Naive thymus-derived CD8-positive, alpha-beta T cell (primary cell): Measurements from ENCODE around the gene CCNQ. TPM values are rescaled to one million over a fixed set of nuclear protein-coding genes. Genes with fewer than 3 reads are reported as not detected.

Experiments
- ATAC-seq, 2 donors: fragments of 150-1000 bp; cut with Tn5 transposase in 1 of 2; sonication (Bioruptor Pico), chemical (Tn5 transposase) in 1 of 2; 1 replicate in 1 of 2; 2 replicates in 1 of 2; pipeline ENCODE4 v1.10.0; 2021; ENCODE audit warnings: mild to moderate bottlenecking in 2 of 2, moderate library complexity in 2 of 2
- POLR2A ChIA-PET: fragments of 350-600 bp; sonication (Branson Sonifier 250); formaldehyde crosslinking; loops from one replicate; lab custom pipeline; 2021; ENCODE audit warnings: antibody characterized with exemption; lab: Charles Lee
- DNase-seq, 10 donors: peaks; one replicate each; pipeline versions ENCODE4 v3.0.0 to v3.0.0-alpha.2; 2020 to 2022
- H3K27ac Mint-ChIP-seq, 10 donors: one replicate each; pipeline ENCODE4 v1.8.0; 2020 to 2022; ENCODE audit warnings: mild to moderate bottlenecking in 10 of 10, mixed read lengths in 10 of 10, moderate library complexity in 4 of 10, inconsistent platforms in 1 of 10
- H3K27me3 Mint-ChIP-seq, 5 donors: one replicate each; pipeline ENCODE4 v1.8.0; 2021 to 2022; ENCODE audit warnings: mixed read lengths in 5 of 5
- H3K36me3 Mint-ChIP-seq, 3 donors: one replicate each; pipeline ENCODE4 v1.8.0; 2020 to 2022; ENCODE audit warnings: mixed read lengths in 3 of 3, mild to moderate bottlenecking in 2 of 3, inconsistent platforms in 1 of 3
- H3K4me1 Mint-ChIP-seq, 4 donors: one replicate each; pipeline ENCODE4 v1.8.0; 2021 to 2022; ENCODE audit warnings: mixed read lengths in 4 of 4
- H3K4me3 Mint-ChIP-seq, 10 donors: one replicate each; pipeline ENCODE4 v1.8.0; 2020 to 2022; ENCODE audit warnings: mild to moderate bottlenecking in 10 of 10, mixed read lengths in 10 of 10, moderate library complexity in 6 of 10, inconsistent platforms in 1 of 10
- H3K9me3 Mint-ChIP-seq, 9 donors: one replicate each; pipeline ENCODE4 v1.8.0; 2020 to 2022; ENCODE audit warnings: mixed read lengths in 9 of 9, mild to moderate bottlenecking in 3 of 9, inconsistent platforms in 1 of 9, moderate library complexity in 1 of 9
- polyA plus RNA-seq, 3 donors: library from polyadenylated mRNA; unstranded; fragments of 300-500 nt; fragmentation: Illumina TruSeq; gene quantifications; one replicate each; pipeline ENCODE4 v1.2.3, GENCODE V29; 2021
- total RNA-seq, 8 experiments: library from RNA in 2 of 8; stranded (reverse) in 2 of 8; gene quantifications; one replicate each; pipeline ENCODE4 v1.2.3 and lab custom pipeline; 2021 to 2026

CCNQ gene
- total and polyA plus RNA-seq, 5 experiments from 2014 or later: 25.3 to 37.6 (median 28.7) TPM

- Mint-ChIP-seq H3K36me3 (peaks cover 0 to 6% (median 0%) of the 10 kb centered on the region in 3 donors), H3K27ac (peak overlapping the region in 1 of 10 donors; percentile 80), H3K9me3 (peaks cover 0 to 14% (median 5%) of the 10 kb centered on the region in 9 donors), H3K4me1 (no peaks in the 10 kb centered on the region), H3K27me3 (peaks cover 0 to 10% (median 3%) of the 10 kb centered on the region in 5 donors), H3K4me3 (no peak overlapping the region)
- no peak for DNase-seq
- POLR2A ChIA-PET: no interaction called here
- ATAC-seq: no peak
Observed at GRCh38 chrX:153634832-153635231, 35.9 kb upstream of the CCNQ start.

- peaks cover 0 to 15% (median 5%) of the 10 kb centered on the region in 9 donors for H3K9me3 Mint-ChIP-seq
- no peaks in the 10 kb centered on the region for H3K4me1 Mint-ChIP-seq
- H3K4me3 Mint-ChIP-seq: no peak overlapping the region
- H3K27ac Mint-ChIP-seq: no peak overlapping the region
- peaks cover 0 to 10% (median 2%) of the 10 kb centered on the region in 5 donors for H3K27me3 Mint-ChIP-seq
- H3K36me3 Mint-ChIP-seq: peaks cover 0 to 6% (median 0%) of the 10 kb centered on the region in 3 donors
- DNase-seq (no peak), ATAC-seq (no peak)
- POLR2A ChIA-PET: no interaction called here
Observed at GRCh38 chrX:153634236-153634635, 35.3 kb upstream of the CCNQ start.

GRCh38 chrX:153633607-153634180, 34.8 kb upstream of the CCNQ start:
- Mint-ChIP-seq H3K36me3 (peaks cover 0 to 6% (median 0%) of the 10 kb centered on the region in 3 donors), H3K4me1 (no peaks in the 10 kb centered on the region), H3K4me3 (no peak overlapping the region), H3K27ac (no peak overlapping the region), H3K9me3 (peaks cover 0 to 15% (median 5%) of the 10 kb centered on the region in 9 donors), H3K27me3 (peaks cover 0 to 10% (median 2%) of the 10 kb centered on the region in 5 donors)
- ATAC-seq (no peak), DNase-seq (no peak)
- POLR2A ChIA-PET: interaction anchor here (0.6 kb wide), 1 partner anchor 10 kb away, joined by 3 read pairs; no protein-coding TSS in a partner anchor

- H3K4me1 Mint-ChIP-seq: no peaks in the 10 kb centered on the region
- H3K27me3 Mint-ChIP-seq: peaks cover 0 to 10% (median 2%) of the 10 kb centered on the region in 5 donors
- H3K9me3 Mint-ChIP-seq: peaks cover 0 to 15% (median 5%) of the 10 kb centered on the region in 9 donors
- H3K36me3 Mint-ChIP-seq: peaks cover 0 to 6% (median 0%) of the 10 kb centered on the region in 3 donors
- POLR2A ChIA-PET: interaction anchor here (0.6 kb wide), 1 partner anchor 10 kb away, joined by 3 read pairs; no protein-coding TSS in a partner anchor
- H3K27ac Mint-ChIP-seq: no peak overlapping the region
- ATAC-seq (no peak), DNase-seq (no peak)
- H3K4me3 Mint-ChIP-seq: no peak overlapping the region
Observed at GRCh38 chrX:153633048-153633447, 34.1 kb upstream of the CCNQ start.

GRCh38 chrX:153632595-153632946, 33.6 kb upstream of the CCNQ start:
- no peak overlapping the region for H3K27ac Mint-ChIP-seq
- H3K9me3 Mint-ChIP-seq: peaks cover 0 to 15% (median 5%) of the 10 kb centered on the region in 9 donors
- DNase-seq (no peak), ATAC-seq (no peak)
- H3K27me3 Mint-ChIP-seq: peaks cover 0 to 10% (median 2%) of the 10 kb centered on the region in 5 donors
- peaks cover 0 to 6% (median 0%) of the 10 kb centered on the region in 3 donors for H3K36me3 Mint-ChIP-seq
- H3K4me3 Mint-ChIP-seq: no peak overlapping the region
- no peaks in the 10 kb centered on the region for H3K4me1 Mint-ChIP-seq
- POLR2A ChIA-PET: no interaction called here

GRCh38 chrX:153631907-153632594, 33.1 kb upstream of the CCNQ start:
- Mint-ChIP-seq H3K4me1 (no peaks in the 10 kb centered on the region), H3K27me3 (peaks cover 0 to 10% (median 2%) of the 10 kb centered on the region in 5 donors), H3K27ac (no peak overlapping the region), H3K9me3 (peaks cover 0 to 15% (median 5%) of the 10 kb centered on the region in 9 donors), H3K4me3 (no peak overlapping the region), H3K36me3 (peaks cover 0 to 6% (median 0%) of the 10 kb centered on the region in 3 donors)
- no peak for ATAC-seq
- POLR2A ChIA-PET: no interaction called here
- DNase-seq: no peak

GRCh38 chrX:153631346-153631745, 32.4 kb upstream of the CCNQ start:
- ATAC-seq (no peak), DNase-seq (no peak)
- POLR2A ChIA-PET: no interaction called here
- Mint-ChIP-seq H3K27ac (no peak overlapping the region), H3K4me3 (no peak overlapping the region), H3K4me1 (no peaks in the 10 kb centered on the region), H3K9me3 (peaks cover 0 to 15% (median 5%) of the 10 kb centered on the region in 9 donors), H3K36me3 (peaks cover 0 to 6% (median 0%) of the 10 kb centered on the region in 3 donors), H3K27me3 (peaks cover 0 to 10% (median 2%) of the 10 kb centered on the region in 5 donors)

- Mint-ChIP-seq H3K4me1 (no peaks in the 10 kb centered on the region), H3K36me3 (peaks cover 0 to 6% (median 0%) of the 10 kb centered on the region in 3 donors), H3K27ac (no peak overlapping the region), H3K9me3 (peaks cover 0 to 15% (median 5%) of the 10 kb centered on the region in 9 donors), H3K4me3 (no peak overlapping the region), H3K27me3 (peaks cover 0 to 3% (median 0%) of the 10 kb centered on the region in 5 donors)
- DNase-seq (no peak), ATAC-seq (no peak)
- POLR2A ChIA-PET: no interaction called here
Observed at GRCh38 chrX:153628665-153629064, 29.7 kb upstream of the CCNQ start.

GRCh38 chrX:153628129-153628528, 29.2 kb upstream of the CCNQ start:
- no peak overlapping the region for H3K27ac Mint-ChIP-seq
- H3K4me3 Mint-ChIP-seq: no peak overlapping the region
- POLR2A ChIA-PET: no interaction called here
- no peak for ATAC-seq
- peaks cover 0 to 15% (median 5%) of the 10 kb centered on the region in 9 donors for H3K9me3 Mint-ChIP-seq
- H3K27me3 Mint-ChIP-seq: peaks cover 0 to 3% (median 0%) of the 10 kb centered on the region in 5 donors
- peaks cover 0 to 6% (median 0%) of the 10 kb centered on the region in 3 donors for H3K36me3 Mint-ChIP-seq
- DNase-seq: no peak
- H3K4me1 Mint-ChIP-seq: no peaks in the 10 kb centered on the region

GRCh38 chrX:153627675-153628111, 28.8 kb upstream of the CCNQ start:
- Mint-ChIP-seq H3K4me1 (no peaks in the 10 kb centered on the region), H3K36me3 (peaks cover 0 to 6% (median 0%) of the 10 kb centered on the region in 3 donors), H3K27ac (no peak overlapping the region), H3K27me3 (peaks cover 0 to 3% (median 0%) of the 10 kb centered on the region in 5 donors), H3K4me3 (no peak overlapping the region), H3K9me3 (peaks cover 0 to 15% (median 5%) of the 10 kb centered on the region in 9 donors)
- ATAC-seq (no peak), DNase-seq (peak in 1 of 10 donors; percentile 2)
- POLR2A ChIA-PET: no interaction called here

- POLR2A ChIA-PET: no interaction called here
- H3K27me3 Mint-ChIP-seq: peaks cover 0 to 3% (median 0%) of the 10 kb centered on the region in 5 donors
- DNase-seq (peak in 1 of 10 donors; percentile 4), ATAC-seq (no peak)
- H3K4me3 Mint-ChIP-seq: no peak overlapping the region
- H3K27ac Mint-ChIP-seq: no peak overlapping the region
- H3K4me1 Mint-ChIP-seq: no peaks in the 10 kb centered on the region
- H3K9me3 Mint-ChIP-seq: peaks cover 0 to 15% (median 5%) of the 10 kb centered on the region in 9 donors
- H3K36me3 Mint-ChIP-seq: peaks cover 0 to 6% (median 0%) of the 10 kb centered on the region in 3 donors
Observed at GRCh38 chrX:153626863-153627674, 28.1 kb upstream of the CCNQ start.

GRCh38 chrX:153626025-153626633, 27.2 kb upstream of the CCNQ start:
- Mint-ChIP-seq H3K27me3 (peaks cover 0 to 3% (median 0%) of the 10 kb centered on the region in 5 donors), H3K4me3 (no peak overlapping the region), H3K4me1 (no peaks in the 10 kb centered on the region), H3K27ac (no peak overlapping the region), H3K9me3 (peaks cover 0 to 10% (median 3%) of the 10 kb centered on the region in 9 donors), H3K36me3 (peaks cover 0 to 3% (median 0%) of the 10 kb centered on the region in 3 donors)
- POLR2A ChIA-PET: no interaction called here
- peak in 1 of 10 donors; percentile 10 for DNase-seq
- no peak for ATAC-seq
